SH-SY5Y (cell line): Measurements from ENCODE around the gene PGF.

Experiments used
- GATA2 ChIP-seq: IDR thresholded peaks from 2 replicates; pipeline ENCODE4 v1.6.1; 2011; ENCODE audit warnings: mild to moderate bottlenecking, low read depth, low read length
- GATA3 ChIP-seq: IDR thresholded peaks from 2 replicates; pipeline ENCODE4 v1.6.1; 2011; ENCODE audit warnings: low read depth, mild to moderate bottlenecking, low read length, moderate library complexity

GRCh38 chr14:74979442-74980397, 24.3 kb upstream of the PGF start:
- TF ChIP-seq GATA2 = no peak
- no peak for TF ChIP-seq GATA3
